GM19468 (cell line): Measurements from ENCODE around the gene CTSW.

ENCODE experiments used
- ATAC-seq: cut with Tn5 transposase; IDR thresholded peaks from one replicate; pipeline ENCODE4 v1.9.1; 2021; ENCODE audit warnings: mild to moderate bottlenecking, moderate library complexity, moderate number of reproducible peaks; ENCODE audit not compliant: unreplicated experiment; ENCODE audit errors: extremely low read depth

The CTSW gene

GRCh38 chr11:65865550-65866172, 14.0 kb upstream of the CTSW start:
- no peak for ATAC-seq

- ATAC-seq = no peak
Observed at GRCh38 chr11:65866509-65867283, 12.9 kb upstream of the CTSW start.

GRCh38 chr11:65867284-65868071, 12.2 kb upstream of the CTSW start:
- ATAC-seq = no peak

GRCh38 chr11:65868076-65868667, 11.5 kb upstream of the CTSW start:
- no peak for ATAC-seq

- ATAC-seq = no peak
Observed at GRCh38 chr11:65868907-65869306, 10.7 kb upstream of the CTSW start.

GRCh38 chr11:65869643-65870306, 9.9 kb upstream of the CTSW start:
- ATAC-seq = no peak

- no peak for ATAC-seq
Observed at GRCh38 chr11:65870307-65870658, 9.4 kb upstream of the CTSW start.

- ATAC-seq = no peak
Observed at GRCh38 chr11:65870706-65871681, 8.6 kb upstream of the CTSW start.

GRCh38 chr11:65871811-65872548, 7.7 kb upstream of the CTSW start:
- no peak for ATAC-seq

- no peak for ATAC-seq
Observed at GRCh38 chr11:65872586-65873317, 6.9 kb upstream of the CTSW start, which contains the start of gene EFEMP2. Gene EFEMP2, minus strand, starts transcription at chr11:65872800. Its CDS starts 446 bp downstream, at chr11:65872354.

- peak; percentile 72 for ATAC-seq
Observed at GRCh38 chr11:65873318-65874156, 6.1 kb upstream of the CTSW start.

GRCh38 chr11:65880027-65880426, 390 bp downstream of the CTSW start:
- ATAC-seq = no peak

- no peak for ATAC-seq
Observed at GRCh38 chr11:65880844-65881421, 1.3 kb downstream of the CTSW start.

- no peak for ATAC-seq
Observed at GRCh38 chr11:65882120-65883057, 2.8 kb downstream of the CTSW start.

GRCh38 chr11:65883058-65883761, 3.6 kb downstream of the CTSW start:
- ATAC-seq = no peak
